Stimulated activated CD4-positive, alpha-beta T cell treated with anti-CD3 and anti-CD28 coated beads, Interleukin-15, amount 100 ng/mL, for 24 hours (primary cell): ENCODE data around the gene CPSF4L.

Experiments
- DNase-seq: peaks from one replicate; pipeline ENCODE4 v3.0.0-alpha.2; 2020

The CPSF4L gene

GRCh38 chr17:73199751-73200317 is 61.8 kb downstream of the CPSF4L start:
- DNase-seq, result no peak

GRCh38 chr17:73198930-73199260 is 62.8 kb downstream of the CPSF4L start:
- no peak for DNase-seq
